NCI-H345 treated with DMSO at 0.1 percent for 48 hours (cell line): Measurements from ENCODE around the gene PLEKHJ1.
"Not testable (repeated sequence)": the region's sequence is repeated elsewhere in the genome, so short reads cannot be mapped to it uniquely, and the experiment has no call there.

Source experiments
- DNase-seq: peaks from one replicate; lab custom pipeline; 2025; ENCODE audit not compliant: unreplicated experiment; lab: John Stamatoyannopoulos, UW

PLEKHJ1 gene

DNA sequence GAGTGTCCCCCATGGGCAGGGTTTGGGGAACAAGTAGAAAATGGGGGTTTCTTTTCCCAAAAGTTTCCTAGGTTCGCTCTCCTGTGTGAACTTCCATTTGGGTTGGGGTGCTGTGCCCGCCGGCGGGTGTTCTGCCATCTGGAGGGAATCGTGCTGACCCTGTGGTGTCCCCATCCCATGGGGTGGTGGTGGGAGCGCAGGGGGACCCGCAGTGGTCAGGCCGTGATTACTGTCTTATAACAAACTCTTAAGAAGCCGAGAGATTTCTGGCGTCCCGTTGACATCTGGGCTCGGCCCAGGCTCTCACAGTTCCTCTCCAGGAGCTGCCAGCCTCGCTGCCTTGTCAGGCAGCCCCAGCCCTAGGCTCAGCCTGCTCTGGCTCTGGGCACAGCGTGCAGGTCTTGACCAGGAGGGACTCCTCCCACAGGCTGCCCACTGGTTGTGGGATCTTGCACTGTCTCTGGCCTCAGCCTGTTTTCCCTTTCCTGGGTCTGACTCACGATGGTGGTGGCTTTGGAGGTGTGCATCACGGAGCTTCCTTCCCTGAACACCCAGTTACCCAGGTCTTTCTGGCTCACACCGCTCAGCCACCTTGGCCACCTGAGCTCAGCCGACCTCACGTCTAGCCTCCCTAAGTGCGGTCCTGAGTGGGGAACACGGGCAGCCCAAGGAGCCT lies 34.5 kb downstream of the PLEKHJ1 start:
- DNase-seq, result no peak

DNA sequence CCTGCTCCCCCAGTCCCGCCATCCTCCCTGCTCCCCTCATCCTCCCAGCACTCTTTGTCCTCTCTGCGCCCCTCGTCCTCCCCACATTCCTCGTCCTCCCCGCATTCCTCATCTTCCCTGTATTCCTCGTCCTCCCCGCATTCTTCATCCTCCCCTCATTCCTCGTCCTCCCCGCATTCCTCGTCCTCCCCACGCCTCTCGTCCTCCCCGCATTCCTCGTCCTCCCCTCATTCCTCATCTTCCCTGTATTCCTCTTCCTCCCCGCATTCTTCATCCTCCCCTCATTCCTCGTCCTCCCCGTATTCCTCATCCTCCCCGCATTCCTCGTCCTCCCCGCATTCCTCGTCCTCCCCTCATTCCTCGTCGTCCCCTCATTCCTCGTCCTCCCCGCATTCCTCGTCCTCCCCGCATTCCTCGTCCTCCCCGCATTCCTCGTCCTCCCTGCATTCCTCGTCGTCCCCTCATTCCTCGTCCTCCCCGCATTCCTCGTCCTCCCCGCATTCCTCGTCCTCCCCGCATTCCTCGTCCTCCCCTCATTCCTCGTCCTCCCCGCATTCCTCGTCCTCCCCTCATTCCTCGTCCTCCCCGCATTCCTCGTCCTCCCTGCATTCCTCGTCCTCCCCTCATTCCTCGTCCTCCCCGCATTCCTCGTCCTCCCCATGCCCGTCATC lies 35.4 kb downstream of the PLEKHJ1 start:
- DNase-seq, result not testable (repeated sequence)

DNA sequence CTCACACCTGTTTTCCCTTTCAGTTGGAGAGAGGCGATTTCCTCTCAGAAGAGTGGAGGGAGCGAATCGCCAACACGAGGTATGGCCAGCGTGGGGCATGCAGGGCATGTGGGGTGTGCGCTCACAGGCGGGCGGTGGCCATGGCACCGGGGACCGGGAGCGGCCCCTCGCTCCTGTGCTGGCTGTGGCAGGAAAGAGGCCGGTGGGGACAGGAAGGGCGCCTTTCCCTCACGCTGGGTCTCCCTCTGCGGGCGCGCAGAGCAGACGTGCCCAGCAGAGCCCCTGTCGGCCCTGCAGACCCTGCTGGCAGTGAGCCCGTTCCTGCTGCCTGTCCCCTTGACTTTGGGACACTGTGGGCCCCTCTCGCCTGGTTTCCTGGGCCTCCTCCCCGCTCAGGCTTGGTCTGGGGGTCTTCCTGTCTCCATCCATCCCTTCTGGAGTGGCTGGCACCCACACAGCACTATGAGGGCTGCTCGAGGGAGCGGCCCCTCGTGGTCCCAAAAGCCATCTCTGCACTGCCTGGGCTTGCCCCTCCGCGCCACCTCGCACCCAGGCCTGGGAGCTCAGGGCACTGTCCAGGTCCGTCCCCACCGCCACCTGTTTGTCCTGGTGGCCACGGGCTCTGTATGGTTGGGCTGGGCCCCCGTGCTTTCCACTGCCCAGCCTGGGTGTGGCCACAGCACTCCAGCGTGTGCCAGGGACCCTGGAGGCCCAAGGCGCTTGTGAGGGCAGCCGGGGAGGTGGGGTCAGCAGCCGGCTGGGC lies 36.1 kb downstream of the PLEKHJ1 start:
- DNase-seq, result no peak

DNA sequence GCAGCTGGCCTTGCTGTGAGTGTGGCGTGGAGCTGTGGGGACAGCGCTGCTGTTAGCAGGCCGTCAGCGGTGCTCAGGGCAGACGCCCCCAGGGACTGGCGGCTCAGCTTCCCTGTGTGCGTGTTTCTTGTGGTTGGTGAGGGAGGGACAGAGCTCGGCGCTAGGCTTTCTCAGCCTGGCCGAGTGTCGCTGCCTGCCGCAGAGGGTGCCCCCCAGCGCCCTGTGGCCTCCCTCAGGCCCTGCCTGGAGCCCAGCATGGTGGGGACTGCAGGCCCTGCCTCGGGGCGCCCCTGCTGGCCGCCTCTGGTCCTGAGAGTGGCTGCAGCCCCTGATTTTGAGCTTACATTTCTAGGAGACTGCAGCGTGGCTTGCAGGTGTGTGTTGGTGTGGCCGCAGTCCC lies 36.9 kb downstream of the PLEKHJ1 start:
- no peak for DNase-seq

DNA sequence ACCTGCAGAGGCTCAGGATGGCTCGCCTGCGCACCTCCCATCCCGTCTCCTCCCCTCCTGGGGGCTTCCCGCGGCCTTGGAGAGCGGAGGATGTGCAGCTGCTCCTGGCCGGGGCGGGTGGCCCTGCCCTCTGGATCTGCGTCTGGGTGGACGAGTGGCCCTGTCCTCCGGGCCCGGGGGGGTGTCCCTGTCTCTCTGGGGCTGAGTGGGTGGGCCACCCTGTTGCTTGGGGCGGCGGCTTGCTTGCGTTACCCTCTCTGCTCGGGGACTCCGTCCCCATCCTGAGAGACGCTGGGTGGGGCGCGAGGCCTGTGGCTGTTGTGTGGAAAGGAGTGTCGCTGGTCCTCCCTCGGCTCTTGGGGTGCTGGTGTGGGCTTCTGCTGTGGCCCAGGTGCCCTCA lies 37.8 kb downstream of the PLEKHJ1 start:
- DNase-seq, result no peak

DNA sequence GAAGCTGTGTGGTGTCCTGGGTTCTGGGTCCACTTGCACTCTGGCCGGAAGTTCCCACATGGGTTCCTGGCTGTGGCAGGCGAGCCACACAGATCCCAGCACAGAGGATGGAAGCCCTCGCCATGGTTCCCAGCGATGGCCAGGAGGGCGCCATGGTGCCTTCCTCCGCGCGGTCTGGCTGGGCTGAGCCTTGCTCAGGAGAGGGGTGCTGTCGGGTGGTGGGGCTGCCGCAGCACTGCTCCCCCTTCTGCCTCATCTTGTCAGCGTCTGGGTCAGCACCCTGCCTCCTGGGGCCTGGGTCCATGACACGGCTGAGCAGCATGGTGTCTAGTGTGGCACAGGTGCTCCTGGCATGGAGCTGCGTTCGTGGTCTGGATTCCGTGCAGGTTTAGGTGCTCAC lies 38.9 kb downstream of the PLEKHJ1 start:
- no peak for DNase-seq

DNA sequence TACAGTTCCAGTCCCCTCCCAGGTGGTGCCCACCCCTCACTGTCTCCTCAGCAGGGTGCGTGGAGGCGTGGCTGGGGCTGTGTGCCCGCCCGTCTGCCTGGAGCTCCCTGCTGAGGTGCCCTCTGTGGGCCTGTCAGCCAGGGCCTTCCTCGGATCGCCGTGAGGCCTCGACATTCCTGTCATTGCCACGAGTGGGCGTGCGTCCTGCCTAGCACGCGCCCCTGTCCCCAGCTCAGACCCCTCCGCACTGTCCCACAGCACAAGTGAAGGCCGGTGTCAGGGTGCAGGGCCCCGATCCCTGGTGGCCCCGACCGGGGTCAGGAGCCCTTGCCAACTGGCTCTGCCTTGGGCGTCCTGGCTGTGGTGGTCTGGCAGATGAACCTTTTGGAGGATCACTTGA lies 40.2 kb downstream of the PLEKHJ1 start:
- DNase-seq, result no peak

DNA sequence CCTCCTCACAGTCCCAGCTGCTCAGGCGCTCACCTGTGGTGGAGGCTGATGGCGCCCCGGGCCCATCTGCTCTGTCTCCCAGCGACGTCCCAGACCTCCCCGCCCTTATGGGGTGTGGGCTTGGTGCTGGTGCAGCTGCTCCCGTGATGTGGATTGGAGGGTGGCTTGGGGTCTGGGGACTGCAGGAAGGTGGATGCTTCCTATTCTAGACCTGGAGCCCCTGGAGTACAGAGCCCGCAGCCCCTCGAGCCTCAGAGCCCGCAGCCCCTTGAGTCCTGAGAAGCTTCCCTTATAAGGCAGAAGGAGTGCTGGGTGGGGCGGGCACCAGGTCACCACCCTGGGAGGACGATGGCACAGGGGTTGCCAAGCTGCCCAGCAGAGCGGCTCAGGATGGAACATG lies 40.8 kb downstream of the PLEKHJ1 start:
- DNase-seq, result no peak

DNA sequence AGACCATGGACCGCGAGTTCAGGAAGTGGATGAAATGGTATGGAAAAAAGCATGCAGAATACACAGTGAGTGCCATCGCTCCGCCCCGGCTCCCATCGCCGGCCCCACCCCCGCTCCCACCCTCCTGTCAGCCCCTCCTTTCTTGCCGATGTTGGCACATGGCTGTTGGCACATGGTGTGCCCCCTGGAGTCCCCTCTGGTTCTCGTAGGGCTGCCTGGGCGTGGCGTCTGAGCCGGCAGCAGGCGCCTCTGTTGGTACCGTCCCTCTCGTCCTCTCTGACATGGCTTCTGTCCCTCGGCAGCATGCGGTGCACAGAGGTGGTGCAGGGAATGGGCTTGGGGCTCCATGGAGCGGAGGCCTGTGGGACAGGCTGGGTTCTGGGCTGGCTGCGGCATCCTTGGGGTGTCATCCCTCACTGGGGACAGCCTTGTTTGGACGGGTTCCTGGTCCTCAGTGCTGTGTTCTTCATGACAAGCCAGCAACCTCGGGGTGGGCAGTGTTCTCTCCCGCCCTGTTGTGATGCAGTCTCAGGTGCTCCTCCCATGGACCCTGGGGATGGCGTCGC lies 41.5 kb downstream of the PLEKHJ1 start:
- no peak for DNase-seq

DNA sequence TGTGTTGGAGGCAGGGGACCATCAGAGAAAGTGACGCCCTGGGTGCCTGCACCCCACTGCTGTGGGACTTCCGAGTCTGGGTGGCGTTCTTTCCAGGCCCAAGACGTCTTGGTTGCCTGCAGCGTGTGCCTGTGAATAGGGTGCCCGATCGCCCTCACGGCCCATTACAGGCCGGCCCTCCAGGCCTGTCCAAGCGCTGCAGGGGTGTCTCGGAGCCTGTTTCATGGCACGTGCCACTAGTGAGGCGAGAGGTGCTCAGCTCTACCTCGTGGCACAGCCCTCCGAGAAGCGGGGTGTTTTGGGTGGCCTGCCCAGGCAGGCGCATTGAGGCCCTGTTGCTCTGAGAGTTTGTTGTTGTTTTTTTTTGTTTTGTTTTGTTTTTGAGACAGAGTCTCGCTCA lies 42.3 kb downstream of the PLEKHJ1 start:
- DNase-seq, result no peak

DNA sequence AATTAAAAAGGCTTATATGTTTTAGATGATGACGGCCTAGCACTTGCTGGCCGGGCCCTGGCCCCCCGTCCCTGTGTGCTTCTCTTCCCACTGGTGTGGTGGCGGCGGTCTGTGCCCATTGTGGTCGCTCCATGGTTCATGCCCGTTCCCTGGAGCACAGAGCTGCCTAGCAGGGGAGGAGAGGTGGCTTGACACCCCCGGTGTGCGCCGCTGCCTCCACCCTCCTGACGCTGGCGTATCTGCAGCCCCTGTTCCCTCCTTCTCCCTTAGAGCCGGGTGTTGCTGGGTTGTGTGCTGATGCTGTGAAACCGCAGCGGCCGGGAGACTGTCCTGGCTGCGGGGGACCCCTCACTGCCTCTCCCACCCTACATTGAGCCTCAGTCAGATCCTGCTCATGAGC lies 43.3 kb downstream of the PLEKHJ1 start:
- DNase-seq, result no peak

DNA sequence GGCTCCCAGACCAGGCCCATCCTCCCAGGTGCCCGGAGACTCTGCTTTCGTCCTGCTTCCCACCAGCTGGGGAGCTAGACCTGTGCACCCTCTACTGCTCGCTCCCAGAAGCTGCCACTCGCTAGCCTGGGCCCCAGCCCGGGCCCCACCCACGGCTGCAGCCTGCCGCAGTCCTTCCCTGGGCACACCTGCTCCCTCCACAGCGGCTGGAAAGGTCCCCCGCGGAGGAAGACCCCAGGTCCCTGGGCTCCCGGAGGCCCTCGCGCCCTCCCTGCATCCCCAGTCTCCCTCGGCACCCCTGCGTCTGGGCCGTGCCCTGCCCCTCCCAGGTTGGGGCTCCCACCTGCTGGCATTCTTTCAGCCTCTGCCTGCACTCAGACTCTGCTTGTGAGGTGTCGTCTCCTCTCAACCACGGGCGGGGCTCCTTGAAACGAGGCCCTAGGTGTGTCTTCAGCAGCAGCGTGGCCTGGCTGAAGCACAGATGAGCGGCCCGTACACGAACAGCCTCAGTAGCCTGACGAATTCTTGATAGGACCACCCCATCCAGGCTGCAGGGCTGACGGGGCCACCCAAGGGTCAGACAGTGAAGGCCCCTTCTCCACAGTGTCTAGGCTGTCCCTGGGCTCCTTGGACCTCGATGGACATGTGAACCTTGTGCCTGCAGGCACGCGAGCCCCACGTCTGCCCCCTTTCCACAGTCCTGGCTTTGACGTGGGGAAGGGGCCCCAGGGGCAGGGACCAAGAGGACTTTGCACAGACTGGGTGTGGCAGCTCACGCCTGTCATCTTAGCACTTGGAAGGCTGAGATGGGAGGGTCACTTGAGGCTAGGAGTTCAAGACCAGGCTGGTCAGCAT lies 44.4 kb downstream of the PLEKHJ1 start:
- DNase-seq, result no peak

DNA sequence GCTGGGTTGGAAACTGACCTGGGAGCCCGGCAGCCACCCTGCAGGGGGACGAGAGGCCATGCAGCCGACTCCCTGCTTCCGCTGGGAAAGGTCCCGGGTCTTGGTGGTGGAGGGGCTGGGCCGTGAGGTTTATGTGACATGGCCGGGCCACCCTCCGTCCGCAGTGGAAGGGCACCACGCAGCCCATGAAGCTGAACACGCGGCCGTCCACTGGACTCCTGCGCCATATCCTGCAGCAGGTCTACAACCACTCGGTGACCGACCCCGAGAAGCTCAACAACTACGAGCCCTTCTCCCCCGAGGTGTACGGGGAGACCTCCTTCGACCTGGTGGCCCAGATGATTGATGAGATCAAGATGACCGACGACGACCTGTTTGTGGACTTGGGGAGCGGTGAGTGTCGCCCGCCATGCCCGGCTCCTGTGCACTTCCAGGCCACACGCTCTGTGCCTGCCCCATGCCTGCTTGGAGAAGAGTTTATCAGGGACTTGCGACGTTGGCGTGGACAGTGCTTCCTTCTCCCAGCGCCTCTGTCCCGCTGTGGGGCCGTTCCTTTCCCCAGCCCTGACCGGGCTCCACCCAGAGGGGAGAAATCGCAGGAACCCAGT lies 45.2 kb downstream of the PLEKHJ1 start:
- DNase-seq, result no peak

DNA sequence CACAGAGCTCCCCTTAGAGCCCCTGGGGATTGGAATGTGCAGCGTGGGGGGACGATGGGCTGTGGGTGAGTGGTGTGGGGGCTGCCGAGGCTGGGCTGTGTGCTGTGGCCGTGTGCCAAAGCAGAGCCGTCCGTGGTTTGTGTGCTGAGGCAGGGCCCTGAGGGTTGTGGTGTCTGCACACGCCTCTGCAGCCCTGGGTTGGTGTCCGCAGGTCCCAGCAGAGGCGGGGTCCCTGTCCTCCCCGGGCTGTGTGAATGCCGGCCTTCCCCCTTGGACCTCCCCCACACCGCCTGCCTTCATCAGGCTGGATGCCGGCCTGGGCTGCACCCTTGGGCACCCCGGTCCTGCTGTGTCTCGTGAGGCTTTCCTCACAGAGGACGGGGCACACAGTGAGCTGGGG lies 46.2 kb downstream of the PLEKHJ1 start:
- no peak for DNase-seq

DNA sequence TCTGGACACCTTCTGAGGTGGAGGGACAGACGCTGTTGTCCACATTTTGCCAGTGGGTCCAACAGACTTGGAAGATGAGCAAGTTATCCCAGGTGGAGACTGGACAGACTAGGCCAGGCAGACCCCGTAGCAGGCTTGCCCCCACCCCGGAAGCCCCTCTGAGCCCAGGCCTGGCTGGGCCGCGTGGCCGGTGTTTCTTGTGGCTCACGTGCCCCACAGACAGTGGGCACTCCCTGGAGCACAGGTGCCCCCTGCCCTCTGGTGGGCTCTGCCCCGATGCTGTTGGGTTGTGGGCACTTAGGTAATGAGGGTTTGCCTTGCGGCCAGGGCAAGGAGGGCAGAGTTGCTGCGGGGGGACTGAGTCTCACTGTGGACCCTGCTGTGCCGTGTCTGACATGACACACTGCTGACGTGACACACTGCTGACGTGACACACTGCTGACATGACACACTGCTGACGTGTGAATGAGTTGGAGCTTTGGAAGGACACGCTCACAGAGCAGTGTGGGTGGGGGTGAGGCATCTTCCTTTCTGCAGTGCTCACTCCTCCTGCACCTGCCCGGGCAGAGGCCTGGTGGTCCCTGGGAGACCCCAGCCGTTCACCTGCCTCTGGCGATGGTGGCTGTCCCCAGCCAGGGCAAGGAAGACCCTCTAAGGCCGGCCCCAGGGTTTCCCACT lies 47.3 kb downstream of the PLEKHJ1 start:
- no peak for DNase-seq

DNA sequence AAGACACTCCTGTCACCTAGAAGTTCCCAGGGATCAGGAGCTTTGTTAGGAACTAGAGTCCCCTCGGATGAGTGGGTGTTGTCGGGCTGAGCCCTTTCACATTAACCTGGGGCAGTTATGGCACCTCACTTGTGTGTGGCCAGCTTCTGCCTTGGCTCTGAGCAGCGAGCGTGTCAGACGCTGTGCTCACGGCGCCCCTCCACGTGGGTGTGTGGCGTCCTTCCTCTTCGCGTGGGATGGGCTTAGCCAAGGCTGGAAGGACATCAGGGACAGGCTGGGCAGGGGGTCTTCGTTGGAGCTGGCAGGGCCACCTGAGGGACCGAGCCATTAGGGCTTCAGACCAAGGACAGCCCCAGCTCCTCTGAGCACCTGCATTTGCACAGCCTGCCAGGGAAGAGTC lies 49.0 kb downstream of the PLEKHJ1 start:
- DNase-seq, result no peak

DNA sequence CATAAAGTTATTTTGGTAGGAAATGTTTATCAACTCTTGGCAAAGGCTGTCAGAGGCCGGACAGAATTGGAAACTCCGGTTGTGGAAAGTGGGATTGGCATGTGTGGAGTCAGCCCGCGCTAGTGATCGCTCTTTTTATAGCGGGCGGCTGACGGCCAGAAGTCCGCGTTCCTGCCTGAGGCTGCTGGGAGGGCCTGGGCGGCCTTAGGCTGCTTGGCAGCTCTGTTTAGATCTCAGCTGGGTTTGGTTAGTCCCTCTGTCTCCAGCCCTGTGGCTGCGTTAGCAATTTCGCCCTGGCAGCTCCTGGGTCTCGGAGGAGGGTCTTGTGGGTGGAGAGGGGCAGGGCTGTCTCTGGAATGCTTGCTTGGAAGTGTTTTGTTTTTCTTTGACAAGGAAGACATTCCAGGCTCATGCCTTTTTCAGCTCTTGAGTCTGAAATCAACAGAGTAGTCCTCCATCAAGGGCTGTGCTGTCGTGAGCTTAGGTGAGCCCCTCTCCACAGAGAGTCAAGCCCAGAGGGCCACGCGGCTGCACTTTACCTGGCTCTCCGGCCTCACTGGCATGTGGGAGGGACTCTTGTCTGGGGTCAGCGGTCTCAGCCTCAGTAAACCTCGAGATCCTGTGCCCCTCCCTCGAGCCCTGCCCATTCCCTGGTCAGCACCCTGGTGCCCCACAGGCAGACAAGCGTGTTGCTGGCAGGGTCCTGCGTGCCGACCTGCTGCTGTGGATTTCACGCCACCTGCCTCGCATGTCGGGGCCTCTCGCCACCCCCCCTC lies 49.9 kb downstream of the PLEKHJ1 start:
- DNase-seq, result no peak

DNA sequence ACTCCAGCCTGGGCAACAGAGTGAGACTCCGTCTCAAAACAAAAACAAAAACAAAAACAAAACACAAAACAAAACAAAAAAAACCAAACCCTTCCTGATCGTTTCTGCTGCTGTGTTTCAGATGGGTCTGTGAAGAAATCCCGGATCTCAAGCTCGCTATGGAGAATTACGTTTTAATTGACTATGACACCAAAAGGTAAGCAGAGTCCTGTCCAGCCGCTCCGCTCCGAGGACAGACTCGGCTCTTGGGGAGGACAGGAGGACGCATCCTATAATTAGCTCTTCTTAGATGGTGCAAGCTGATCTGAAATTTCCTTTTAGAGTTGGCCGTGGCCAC lies 50.4 kb downstream of the PLEKHJ1 start:
- no peak for DNase-seq

DNA sequence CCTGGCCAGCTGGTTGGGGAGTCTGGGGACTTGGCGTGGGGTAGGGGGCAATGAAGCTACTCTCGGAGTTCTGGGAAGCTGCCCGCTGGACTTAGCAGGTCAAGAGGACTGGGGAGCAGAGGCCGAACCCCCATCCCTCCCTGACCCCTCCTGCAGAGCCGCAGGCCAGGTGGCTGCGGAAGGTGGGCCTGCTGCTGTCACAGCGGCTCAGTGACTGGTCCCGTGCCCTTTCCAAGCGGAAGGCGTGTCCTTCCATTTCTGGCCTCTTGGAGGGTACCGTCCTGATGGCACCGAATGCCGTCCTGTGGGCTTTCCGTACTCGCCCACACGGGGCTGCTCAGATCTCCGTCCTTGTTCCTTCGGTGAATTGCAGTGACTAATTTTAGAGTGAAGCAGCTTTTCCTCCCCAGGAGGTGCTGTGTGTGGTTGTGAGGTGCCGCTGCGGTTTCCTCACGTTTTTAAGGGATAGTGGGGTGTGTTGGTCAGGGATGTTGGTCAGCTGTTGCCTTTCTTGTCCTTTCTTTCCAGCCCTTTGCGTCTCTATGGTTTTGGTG lies 51.6 kb downstream of the PLEKHJ1 start:
- DNase-seq, result no peak
